HG03571 (cell line): ENCODE data around the gene DRAXIN.

Source experiments
- ATAC-seq: cut with Tn5 transposase; IDR thresholded peaks from one replicate; pipeline ENCODE4 v1.9.1; 2021; ENCODE audit not compliant: unreplicated experiment

DRAXIN gene

GRCh38 chr1:11684070-11684469 is 7.4 kb upstream of the DRAXIN start:
- no peak for ATAC-seq

GRCh38 chr1:11685210-11685752 is 6.2 kb upstream of the DRAXIN start:
- no peak for ATAC-seq

- no peak for ATAC-seq
These were observed 3.0 kb upstream of the DRAXIN start for GRCh38 chr1:11688506-11688905.

- no peak for ATAC-seq
These were observed 861 bp upstream of the DRAXIN start for GRCh38 chr1:11690397-11691301.

- ATAC-seq = no peak
These were observed 610 bp downstream of the DRAXIN start for GRCh38 chr1:11691928-11692711.

GRCh38 chr1:11693024-11693590 is 1.6 kb downstream of the DRAXIN start:
- ATAC-seq = no peak

GRCh38 chr1:11693917-11694316 is 2.4 kb downstream of the DRAXIN start:
- no peak for ATAC-seq

GRCh38 chr1:11695861-11696260 is 4.4 kb downstream of the DRAXIN start:
- no peak for ATAC-seq

- ATAC-seq = no peak
These were observed 5.8 kb downstream of the DRAXIN start for GRCh38 chr1:11697188-11697892.

- no peak for ATAC-seq
These were observed 6.3 kb downstream of the DRAXIN start for GRCh38 chr1:11697893-11698210.

- ATAC-seq = no peak
These were observed 9.3 kb downstream of the DRAXIN start for GRCh38 chr1:11700601-11701467.

GRCh38 chr1:11701551-11701961 is 10.0 kb downstream of the DRAXIN start:
- ATAC-seq = no peak

- ATAC-seq = no peak
These were observed 10.7 kb downstream of the DRAXIN start for GRCh38 chr1:11701981-11702803.

- no peak for ATAC-seq
These were observed 12.1 kb downstream of the DRAXIN start for GRCh38 chr1:11703357-11704193.

- no peak for ATAC-seq
These were observed 12.7 kb downstream of the DRAXIN start for GRCh38 chr1:11704194-11704529.

GRCh38 chr1:11704691-11705475 is 13.4 kb downstream of the DRAXIN start:
- no peak for ATAC-seq

GRCh38 chr1:11705596-11705995 is 14.1 kb downstream of the DRAXIN start:
- no peak for ATAC-seq

- ATAC-seq = no peak
These were observed 14.8 kb downstream of the DRAXIN start for GRCh38 chr1:11706292-11706691.
